DND-41 (cell line): ENCODE data around the gene NXPH4.
A peak's percentile ranks its signal among the peaks of the same experiment; 100 is the strongest.

Experiments used
- ATAC-seq: fragments of 200-7000 bp; cut with Tn5 transposase; 3 replicates; pipeline ENCODE4 v1.9.1; 2021; ENCODE audit warnings: low read depth; ENCODE audit not compliant: insufficient read depth
- DNase-seq: peaks from one replicate; pipeline ENCODE4 v3.0.0-alpha.2; 2020
- H2AFZ ChIP-seq: 2 replicates; pipeline ENCODE4 v1.6.0; 2012; ENCODE audit warnings: low read depth, low read length
- H3K27ac ChIP-seq: 2 replicates; pipeline ENCODE4 v1.5.1; 2012; ENCODE audit warnings: low read length, inconsistent platforms
- H3K27me3 ChIP-seq: fragments of 200-600 bp; sonication (generic); 2 replicates; pipeline ENCODE4 v1.6.0; 2012; ENCODE audit warnings: low read length, mild to moderate bottlenecking, inconsistent platforms; ENCODE audit not compliant: insufficient read depth, poor library complexity
- H3K36me3 ChIP-seq: 2 replicates; pipeline ENCODE4 v1.5.1; 2012; ENCODE audit warnings: low read length, inconsistent platforms; ENCODE audit not compliant: insufficient read depth
- H3K4me1 ChIP-seq: 2 replicates; pipeline ENCODE4 v1.5.1; 2012; ENCODE audit warnings: mild to moderate bottlenecking, low read length; ENCODE audit not compliant: insufficient read depth
- H3K4me2 ChIP-seq: 2 replicates; pipeline ENCODE4 v1.6.0; 2012; ENCODE audit warnings: mild to moderate bottlenecking, moderate library complexity, low read length, inconsistent platforms; ENCODE audit not compliant: insufficient read depth
- H3K4me3 ChIP-seq, 2 experiments: fragments of 200-600 bp in 1 of 2; shearing (Covaris generic) in 1 of 2; 2 replicates each; pipeline ENCODE4 v1.5.1; 2012 to 2016; ENCODE audit warnings: inconsistent platforms in 2 of 2, low read length in 2 of 2, mild to moderate bottlenecking in 2 of 2, low read depth in 1 of 2, moderate library complexity in 1 of 2
- H3K79me2 ChIP-seq: 2 replicates; pipeline ENCODE4 v1.6.0; 2012; ENCODE audit warnings: low read length, inconsistent platforms; ENCODE audit not compliant: insufficient read depth
- H3K9ac ChIP-seq: 2 replicates; pipeline ENCODE4 v1.6.0; 2012; ENCODE audit warnings: low read depth, mild to moderate bottlenecking, inconsistent platforms, low read length, moderate library complexity
- H3K9me3 ChIP-seq: 2 replicates; pipeline ENCODE4 v1.5.1; 2012; ENCODE audit warnings: low read length, moderate library complexity, mild to moderate bottlenecking, inconsistent platforms; ENCODE audit not compliant: insufficient read depth, severe bottlenecking
- H4K20me1 ChIP-seq: 2 replicates; pipeline ENCODE4 v1.6.0; 2012; ENCODE audit warnings: low read length; ENCODE audit not compliant: insufficient read depth
- EZH2 ChIP-seq: IDR thresholded peaks from 3 replicates; pipeline ENCODE4 v1.6.1; 2012; ENCODE audit warnings: borderline replicate concordance, low read depth, mild to moderate bottlenecking, moderate library complexity, low read length, inconsistent platforms; ENCODE audit not compliant: severe bottlenecking
- TF ChIP-seq, protein P1 (sequence below): IDR thresholded peaks from 2 replicates; pipeline ENCODE4 v1.5.1; 2012; ENCODE audit warnings: borderline replicate concordance, low read length, moderate library complexity, mild to moderate bottlenecking; ENCODE audit not compliant: poor library complexity, severe bottlenecking; ENCODE audit errors: extremely low read depth

The NXPH4 gene

DNA sequence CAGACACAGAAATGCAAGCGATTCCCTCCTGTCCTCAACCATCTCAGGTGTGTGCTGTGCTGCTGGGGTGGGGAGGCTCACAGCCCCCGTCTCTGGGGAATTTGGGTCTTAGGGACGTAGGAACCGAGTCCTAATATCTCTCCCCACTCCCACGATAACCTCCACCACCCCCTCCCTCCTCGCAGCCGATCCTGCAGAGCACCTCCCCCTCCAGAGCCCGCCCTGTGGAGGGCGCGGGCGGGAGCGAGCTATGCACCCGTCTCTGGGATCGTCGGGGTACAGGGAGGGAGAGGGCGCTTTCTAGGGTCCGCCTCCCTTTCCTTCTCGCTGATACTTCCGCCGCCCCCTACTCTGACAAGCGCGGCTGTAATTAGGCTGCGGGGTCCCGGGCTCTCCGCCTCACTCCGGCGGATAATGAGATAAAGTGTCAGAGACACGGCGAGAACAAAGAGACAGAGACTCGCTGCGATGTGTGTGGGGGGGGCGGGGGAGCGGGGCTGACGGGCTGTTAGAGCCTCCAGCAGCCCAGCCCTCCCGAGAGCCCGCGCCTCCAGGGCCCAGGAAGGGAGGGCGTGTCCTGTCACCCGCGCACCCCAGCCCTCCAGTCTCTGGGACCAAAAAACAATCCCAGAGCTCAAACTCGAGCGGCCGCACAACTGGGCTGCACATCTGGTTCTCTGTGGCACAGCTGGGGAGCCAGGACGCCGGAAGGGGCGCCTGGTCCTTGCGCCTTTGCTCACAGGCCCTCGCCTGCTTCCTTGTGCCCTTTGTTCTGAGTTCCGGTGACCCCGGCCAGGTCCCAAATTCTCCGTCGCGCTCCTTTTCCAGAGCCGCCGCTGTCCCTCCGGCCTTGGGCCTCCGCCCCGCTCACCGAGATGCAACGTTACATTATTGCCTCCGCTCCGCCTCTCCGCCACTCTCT, 21.6 kb downstream of the NXPH4 start:
- no peak overlapping the region for H3K4me3 ChIP-seq
- H3K27me3 ChIP-seq = peaks cover 14% of the 10 kb centered on the region
- no peak for DNase-seq
- H3K4me1 ChIP-seq = peaks cover 32% of the 10 kb centered on the region
- TF ChIP-seq EZH2 = no peak
- H3K36me3 ChIP-seq = peaks cover 22% of the 10 kb centered on the region
- peak overlapping the region; percentile 60 for H3K4me2 ChIP-seq
- H3K79me2 ChIP-seq = no peaks in the 10 kb centered on the region; the same call in 1 of the 2 replicates
- no peaks in the 10 kb centered on the region for H3K9me3 ChIP-seq
- ATAC-seq = no peak
- no peak overlapping the region for H3K27ac ChIP-seq
- no peak overlapping the region; the same call in 1 of the 2 replicates for H2AFZ ChIP-seq
- peak overlapping the region; percentile 37; the same call in 1 of the 2 replicates for H3K9ac ChIP-seq
- peaks cover 27% of the 10 kb centered on the region for H4K20me1 ChIP-seq

DNA sequence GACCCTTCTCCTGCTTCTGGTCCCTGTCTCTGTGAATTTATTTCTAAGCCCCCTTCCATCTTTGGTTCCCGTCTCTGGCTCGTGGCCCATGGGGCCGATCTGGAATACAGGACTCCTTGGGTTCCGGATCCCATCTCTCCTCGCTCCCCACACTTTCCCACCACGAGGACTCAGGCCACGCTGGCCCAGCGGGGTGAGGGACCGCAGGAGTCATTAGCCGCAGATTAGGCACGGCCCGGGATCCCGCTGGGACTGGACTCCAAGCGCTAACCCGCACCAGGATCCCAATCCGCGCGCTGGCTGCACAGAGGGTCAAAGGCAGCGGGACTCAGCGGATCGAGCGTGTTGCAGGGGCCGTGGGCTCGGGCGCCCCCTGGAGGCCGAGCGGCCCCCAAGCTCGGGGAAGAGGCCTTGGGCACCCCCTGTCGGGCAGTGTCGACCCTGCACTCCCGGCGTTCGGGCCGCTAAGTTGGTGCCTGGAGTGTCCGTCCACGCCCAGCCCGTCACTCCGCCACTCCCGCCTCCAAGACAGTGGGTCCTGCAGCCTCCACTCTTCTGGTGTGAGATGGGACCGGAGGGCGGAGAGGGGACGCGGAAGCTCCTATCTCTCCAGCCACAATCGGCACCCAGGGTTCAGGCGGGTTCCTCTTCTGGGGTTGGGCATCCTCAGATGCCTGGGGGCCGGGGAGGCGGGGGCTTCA, 22.4 kb downstream of the NXPH4 start:
- H3K4me3 ChIP-seq = peak overlapping the region in 1 of 2 experiments; percentile 42; a peak in 2 of 4 replicates
- H3K4me2 ChIP-seq = peak overlapping the region; percentile 60
- TF ChIP-seq, protein P1, sequence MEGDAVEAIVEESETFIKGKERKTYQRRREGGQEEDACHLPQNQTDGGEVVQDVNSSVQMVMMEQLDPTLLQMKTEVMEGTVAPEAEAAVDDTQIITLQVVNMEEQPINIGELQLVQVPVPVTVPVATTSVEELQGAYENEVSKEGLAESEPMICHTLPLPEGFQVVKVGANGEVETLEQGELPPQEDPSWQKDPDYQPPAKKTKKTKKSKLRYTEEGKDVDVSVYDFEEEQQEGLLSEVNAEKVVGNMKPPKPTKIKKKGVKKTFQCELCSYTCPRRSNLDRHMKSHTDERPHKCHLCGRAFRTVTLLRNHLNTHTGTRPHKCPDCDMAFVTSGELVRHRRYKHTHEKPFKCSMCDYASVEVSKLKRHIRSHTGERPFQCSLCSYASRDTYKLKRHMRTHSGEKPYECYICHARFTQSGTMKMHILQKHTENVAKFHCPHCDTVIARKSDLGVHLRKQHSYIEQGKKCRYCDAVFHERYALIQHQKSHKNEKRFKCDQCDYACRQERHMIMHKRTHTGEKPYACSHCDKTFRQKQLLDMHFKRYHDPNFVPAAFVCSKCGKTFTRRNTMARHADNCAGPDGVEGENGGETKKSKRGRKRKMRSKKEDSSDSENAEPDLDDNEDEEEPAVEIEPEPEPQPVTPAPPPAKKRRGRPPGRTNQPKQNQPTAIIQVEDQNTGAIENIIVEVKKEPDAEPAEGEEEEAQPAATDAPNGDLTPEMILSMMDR = peak; percentile 100
- no peak for TF ChIP-seq EZH2
- H3K27ac ChIP-seq = no peak overlapping the region
- H3K27me3 ChIP-seq = peaks cover 14% of the 10 kb centered on the region
- peaks cover 14% of the 10 kb centered on the region for H3K36me3 ChIP-seq
- H3K9ac ChIP-seq = peak overlapping the region; percentile 37; the same call in 1 of the 2 replicates
- DNase-seq = peak; percentile 84
- H3K4me1 ChIP-seq = peaks cover 37% of the 10 kb centered on the region
- ATAC-seq = peak; percentile 59
- no peaks in the 10 kb centered on the region for H3K79me2 ChIP-seq
- H4K20me1 ChIP-seq = peaks cover 19% of the 10 kb centered on the region
- H2AFZ ChIP-seq = peak overlapping the region; percentile 82
- no peaks in the 10 kb centered on the region for H3K9me3 ChIP-seq

DNA sequence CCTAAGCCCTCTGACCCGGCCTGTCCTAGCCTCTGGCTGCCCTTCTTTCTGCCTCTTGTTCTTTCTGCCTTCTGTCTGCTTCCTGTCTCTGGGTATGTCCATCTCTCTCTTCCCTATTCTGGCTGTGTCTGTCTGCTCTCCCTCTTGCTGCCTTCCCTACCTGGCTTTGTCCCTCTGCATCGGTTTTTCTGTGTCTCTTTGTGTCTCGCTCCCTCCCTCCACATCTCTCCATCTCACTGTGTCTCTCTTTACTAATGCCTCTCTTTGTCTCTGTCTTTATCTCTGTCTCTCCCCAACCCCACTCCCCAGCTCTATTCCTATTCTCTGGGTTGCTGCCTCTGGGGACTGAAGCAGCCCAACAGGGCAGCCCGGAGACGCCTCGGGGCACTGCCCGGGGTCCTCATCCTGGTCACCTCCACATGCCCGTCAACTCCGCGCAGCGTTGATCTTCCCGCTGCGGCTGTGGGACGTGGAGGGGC, 23.0 kb downstream of the NXPH4 start:
- peak overlapping the region in 1 of 2 experiments; percentile 42; a peak in 1 of 4 replicates for H3K4me3 ChIP-seq
- H2AFZ ChIP-seq = peak overlapping the region; percentile 55
- TF ChIP-seq, protein P1 = no peak
- no peak for TF ChIP-seq EZH2
- peak overlapping the region; percentile 37; the same call in 1 of the 2 replicates for H3K9ac ChIP-seq
- H3K9me3 ChIP-seq = no peaks in the 10 kb centered on the region
- peaks cover 16% of the 10 kb centered on the region; the same call in 1 of the 2 replicates for H4K20me1 ChIP-seq
- peaks cover 8% of the 10 kb centered on the region for H3K36me3 ChIP-seq
- DNase-seq (no peak), ATAC-seq (peak; percentile 1; the same call in 2 of the 3 replicates)
- no peaks in the 10 kb centered on the region for H3K79me2 ChIP-seq
- peaks cover 37% of the 10 kb centered on the region for H3K4me1 ChIP-seq
- peaks cover 14% of the 10 kb centered on the region for H3K27me3 ChIP-seq
- H3K4me2 ChIP-seq = peak overlapping the region; percentile 60
- no peak overlapping the region for H3K27ac ChIP-seq
